GM18505 (cell line): Measurements from ENCODE around the gene ATP8A2.
"Not testable (repeated sequence)": the region's sequence is repeated elsewhere in the genome, so short reads cannot be mapped to it uniquely, and the experiment has no call there.

Experiments used
- ATAC-seq: cut with Tn5 transposase; IDR thresholded peaks from one replicate; pipeline ENCODE4 v1.9.1; 2021; ENCODE audit not compliant: unreplicated experiment
- POLR2A ChIP-seq: IDR thresholded peaks from 4 replicates; pipeline ENCODE4 v1.6.1; 2011; ENCODE audit warnings: borderline replicate concordance; ENCODE audit not compliant: insufficient read depth, insufficient read length; ENCODE audit errors: extremely low read depth

The ATP8A2 gene

DNA sequence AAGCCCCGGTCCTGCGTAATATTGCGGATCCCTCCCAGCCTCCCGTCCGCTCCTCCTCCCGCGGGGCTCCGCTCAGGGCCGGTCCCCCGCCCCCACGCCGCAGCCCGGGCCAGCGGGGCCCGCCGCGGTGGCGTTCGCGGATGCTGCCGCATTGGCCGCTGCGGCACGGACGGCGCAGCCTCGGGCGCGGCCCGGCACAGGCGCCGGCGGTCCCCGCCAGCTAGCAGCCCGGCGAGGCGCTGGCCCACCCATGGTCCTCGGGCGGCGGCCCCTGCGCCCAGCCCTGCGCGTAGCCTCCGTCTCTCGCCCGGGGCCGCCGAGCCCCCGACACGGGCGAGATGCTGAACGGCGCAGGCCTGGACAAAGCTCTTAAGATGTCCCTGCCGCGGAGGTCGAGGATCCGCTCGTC, at the start of gene ATP8A2:
ATP8A2 (plus strand) TSS at position 100 of the 409 bp plus-strand sequence; CDS start at position 339, 239 bp downstream.
- TF ChIP-seq POLR2A: no peak
- no peak for ATAC-seq

DNA sequence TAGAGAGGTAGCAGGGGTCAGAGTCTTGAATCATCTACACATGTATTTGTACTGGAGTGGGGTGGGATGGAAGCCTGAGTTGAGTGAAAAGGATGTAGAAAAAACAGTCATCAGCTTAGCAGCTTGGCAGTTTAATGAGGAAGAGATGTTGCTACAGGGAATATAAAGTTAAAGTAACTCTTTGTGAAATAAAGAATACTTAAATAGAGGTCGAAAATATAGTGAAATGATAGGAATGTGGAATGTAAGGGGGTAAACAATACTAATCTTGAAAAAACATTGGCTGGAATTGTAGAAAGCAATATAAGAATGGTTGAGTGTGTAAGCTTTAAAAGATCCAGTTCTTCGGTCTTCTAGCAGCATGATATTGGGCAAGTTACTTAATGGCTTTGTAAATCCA, 47.7 kb upstream of the ATP8A2 start:
- TF ChIP-seq POLR2A: no peak
- ATAC-seq: no peak

DNA sequence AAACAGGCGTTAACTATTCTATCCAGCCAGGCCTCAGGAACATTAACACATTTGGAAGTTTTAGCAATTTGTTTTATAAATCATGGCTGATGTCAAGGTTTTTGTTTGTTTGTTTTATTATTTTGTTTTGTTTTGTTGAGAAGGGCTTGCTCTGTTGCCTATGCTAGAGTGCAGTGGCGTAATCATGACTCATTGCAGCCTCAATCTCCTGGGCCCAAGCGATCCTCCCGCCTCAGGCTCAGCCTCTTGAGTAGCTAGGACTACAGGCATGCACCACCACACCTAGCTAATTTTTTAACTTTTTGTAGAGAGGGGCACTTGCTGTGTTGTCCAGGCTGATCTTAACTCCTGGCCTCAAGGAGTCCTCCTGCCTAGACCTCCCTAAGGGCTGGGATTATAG, 42.1 kb upstream of the ATP8A2 start:
- no peak for ATAC-seq
- no peak for TF ChIP-seq POLR2A

DNA sequence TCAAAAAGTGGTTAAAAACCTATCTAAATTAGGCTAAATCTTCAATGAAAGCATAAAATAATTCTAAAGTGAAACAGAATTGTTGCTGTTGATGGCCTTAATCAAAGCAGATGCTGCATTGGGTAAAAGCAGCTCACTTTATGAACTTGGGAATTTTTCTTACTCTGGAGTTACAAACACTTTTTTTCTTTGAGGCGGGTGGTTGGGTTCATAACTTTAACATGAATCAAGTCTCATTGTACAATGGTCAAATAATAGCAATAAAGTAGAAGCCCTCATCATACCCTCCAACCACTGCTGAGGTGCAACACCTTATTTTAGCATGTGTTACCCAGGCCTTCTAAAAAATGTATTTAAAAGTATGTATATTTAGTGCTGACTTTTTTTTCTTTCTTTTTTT, 41.2 kb upstream of the ATP8A2 start:
- no peak for ATAC-seq
- no peak for TF ChIP-seq POLR2A

DNA sequence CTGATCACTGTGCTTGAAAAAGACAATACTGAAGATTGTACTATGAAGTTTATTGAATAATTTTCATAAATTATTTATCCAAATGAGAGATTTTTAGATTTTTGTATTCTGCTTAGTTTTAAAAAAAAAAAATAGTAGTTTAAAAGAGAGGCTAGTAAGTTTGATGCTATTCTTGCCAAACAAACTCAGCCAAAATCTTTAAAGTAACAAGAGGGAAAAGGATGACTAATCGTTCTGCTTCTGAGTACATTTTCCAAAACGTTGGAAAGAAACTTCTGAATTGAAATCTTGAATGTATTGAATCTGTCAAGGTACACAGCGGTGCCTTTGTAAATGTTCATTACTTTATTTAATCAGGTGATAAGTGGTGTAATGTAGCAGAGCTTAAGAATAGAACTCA, 35.9 kb upstream of the ATP8A2 start:
- no peak for ATAC-seq
- TF ChIP-seq POLR2A: no peak

DNA sequence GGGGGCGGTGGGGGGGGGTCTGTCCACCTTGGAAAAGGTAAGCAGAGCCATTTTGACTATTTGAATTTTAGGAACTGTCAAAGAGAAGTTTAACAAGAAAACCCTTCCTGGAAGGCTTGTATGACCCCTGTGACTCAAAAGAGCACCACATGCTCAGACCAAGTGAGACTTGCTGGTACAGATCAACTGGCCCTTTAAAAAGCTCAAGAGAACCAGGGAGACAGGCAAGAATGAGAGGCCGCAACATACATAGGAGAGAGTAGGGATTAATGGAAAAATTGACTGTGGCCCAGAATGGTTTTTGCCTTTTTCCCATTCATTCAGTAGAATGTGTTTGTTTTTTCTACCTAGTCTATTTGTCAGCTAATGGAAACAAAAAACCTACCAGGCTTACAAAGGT, 26.2 kb upstream of the ATP8A2 start:
- ATAC-seq: no peak
- TF ChIP-seq POLR2A: no peak

DNA sequence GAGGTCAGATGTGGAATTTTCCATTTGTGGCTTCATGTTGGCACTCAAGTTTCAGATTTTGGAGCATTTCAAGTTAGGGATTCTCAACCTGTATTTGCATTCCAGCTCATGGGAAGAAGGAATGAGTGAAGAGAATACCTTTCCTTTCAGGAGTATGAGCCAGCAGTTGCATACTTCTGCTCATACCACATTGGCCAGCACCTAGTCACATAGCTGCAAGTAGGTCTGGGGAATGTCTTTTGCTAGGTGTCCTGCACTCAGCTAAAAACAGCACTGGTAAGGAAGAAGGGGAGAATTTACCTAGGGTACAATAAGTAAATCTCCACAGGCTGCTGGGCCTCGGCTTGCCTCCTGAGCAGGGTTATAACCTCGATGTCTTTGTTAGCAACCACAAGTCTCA, 24.6 kb upstream of the ATP8A2 start:
- TF ChIP-seq POLR2A: no peak
- ATAC-seq: no peak

DNA sequence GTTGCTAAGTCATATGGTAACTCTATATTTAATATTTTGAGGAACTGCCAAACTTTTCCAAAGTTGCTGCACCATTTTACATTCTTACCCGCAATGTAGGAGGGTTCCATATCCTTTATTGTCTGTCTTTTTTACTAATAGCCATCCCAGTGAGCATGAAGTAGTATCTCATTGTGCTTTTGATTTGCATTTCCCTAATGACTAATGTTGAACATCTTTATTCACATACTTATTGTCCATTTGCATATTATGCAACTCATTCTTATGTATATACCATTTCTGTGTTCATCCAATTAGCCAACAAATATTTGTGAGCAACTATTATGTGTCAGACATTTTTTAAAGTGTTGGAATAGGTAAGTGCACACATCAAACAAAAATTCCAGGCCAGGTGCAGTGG, 20.4 kb upstream of the ATP8A2 start:
- no peak for ATAC-seq
- no peak for TF ChIP-seq POLR2A

DNA sequence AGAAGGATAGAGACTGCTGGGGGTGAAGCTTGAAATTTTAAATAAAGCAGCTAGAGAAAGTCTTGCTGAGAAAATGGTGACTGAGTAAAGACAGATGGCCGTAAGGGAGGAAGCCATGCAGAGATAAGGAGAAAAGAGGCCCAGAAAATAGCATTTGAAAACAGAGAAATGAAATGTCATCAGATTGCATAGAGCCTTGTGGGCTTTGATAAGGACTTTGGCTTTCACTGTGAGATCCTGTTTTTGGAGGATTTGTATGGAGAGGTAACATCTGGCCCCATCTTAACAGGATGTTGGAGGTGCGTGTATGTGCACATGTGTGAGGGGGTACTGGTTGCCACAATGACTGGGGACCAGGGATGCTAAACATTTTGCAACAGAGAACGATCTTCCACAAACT, 19.5 kb upstream of the ATP8A2 start:
- no peak for ATAC-seq
- no peak for TF ChIP-seq POLR2A

DNA sequence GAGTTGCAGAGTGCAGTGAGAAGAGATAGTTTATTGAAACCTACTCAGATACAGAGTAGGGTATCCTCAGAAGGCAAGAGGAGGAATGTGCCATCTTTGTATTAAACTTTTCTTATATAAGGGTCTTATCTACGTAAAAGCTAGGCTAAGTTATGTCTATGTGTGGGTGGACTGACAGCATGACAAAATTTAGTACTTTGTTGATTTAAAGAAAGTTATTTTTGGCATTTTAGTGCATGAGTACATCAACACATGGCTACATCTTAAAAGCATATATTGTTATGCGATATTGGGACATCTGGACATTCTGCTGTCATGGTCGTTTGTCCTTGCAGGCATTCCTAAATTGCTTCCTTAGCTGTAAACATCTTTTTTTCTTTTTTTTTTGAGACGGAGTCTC, 19.0 kb upstream of the ATP8A2 start:
- no peak for ATAC-seq

DNA sequence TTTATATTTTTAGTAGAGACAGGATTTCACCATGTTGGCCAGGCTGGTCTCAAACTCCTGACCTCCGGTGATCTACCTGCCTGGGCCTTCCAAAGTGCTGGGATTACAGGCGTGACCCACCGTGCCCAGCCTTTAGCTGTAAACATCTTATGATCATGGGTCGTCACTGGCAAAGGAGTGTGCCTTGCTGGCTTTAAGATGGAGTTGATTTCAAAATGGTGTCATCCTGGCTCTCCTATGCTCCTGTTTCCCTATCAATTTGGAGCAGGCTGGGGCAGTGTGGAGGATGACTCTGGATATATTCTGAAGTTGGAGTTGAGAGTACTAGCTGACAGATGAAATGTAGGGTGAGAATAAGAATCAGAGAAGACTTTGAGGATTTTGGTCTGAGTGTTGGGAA, 18.4 kb upstream of the ATP8A2 start:
- TF ChIP-seq POLR2A: no peak
- ATAC-seq: no peak

More for the DNA sequence above, 19.0 kb upstream of the ATP8A2 start:
- TF ChIP-seq POLR2A: no peak

DNA sequence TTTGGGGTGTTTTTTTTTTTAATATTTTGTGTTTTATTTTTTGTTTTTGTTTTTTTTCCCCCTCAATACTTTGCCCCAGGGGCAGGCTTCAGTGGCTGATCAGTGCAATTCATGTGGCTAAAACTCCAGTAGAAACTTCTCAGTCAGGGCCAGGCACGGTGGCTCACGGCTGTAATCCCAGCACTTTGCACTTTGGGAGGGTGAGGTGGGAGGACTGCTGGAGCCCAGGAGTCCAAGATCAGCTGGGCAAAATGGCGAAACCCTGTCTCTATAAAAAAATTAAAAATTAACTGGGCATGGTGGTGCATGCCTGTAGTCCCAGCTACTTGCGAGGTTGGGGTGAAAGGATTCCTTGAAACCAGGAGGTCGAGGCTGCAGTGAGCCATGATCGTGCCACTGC, 17.4 kb upstream of the ATP8A2 start:
- TF ChIP-seq POLR2A: no peak
- no peak for ATAC-seq

DNA sequence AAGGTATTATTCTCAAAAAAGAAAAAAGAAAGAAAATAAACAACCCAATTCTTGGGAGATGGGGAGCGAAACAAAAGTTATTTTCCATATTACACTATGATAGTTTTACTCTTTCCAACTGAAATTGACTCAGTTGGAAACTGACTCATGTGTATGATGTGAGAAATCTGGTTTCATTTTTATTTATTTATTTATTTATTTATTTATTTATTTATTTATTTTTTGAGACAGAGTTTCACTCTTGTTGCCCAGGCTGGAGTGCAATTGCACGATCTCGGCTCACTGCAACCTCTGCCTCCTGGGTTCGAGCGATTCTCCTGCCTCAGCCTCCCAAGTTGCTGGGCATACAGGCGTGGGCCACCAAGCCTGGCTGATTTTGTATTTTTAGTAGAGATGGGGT, 11.3 kb upstream of the ATP8A2 start:
- ATAC-seq: not testable (repeated sequence)

DNA sequence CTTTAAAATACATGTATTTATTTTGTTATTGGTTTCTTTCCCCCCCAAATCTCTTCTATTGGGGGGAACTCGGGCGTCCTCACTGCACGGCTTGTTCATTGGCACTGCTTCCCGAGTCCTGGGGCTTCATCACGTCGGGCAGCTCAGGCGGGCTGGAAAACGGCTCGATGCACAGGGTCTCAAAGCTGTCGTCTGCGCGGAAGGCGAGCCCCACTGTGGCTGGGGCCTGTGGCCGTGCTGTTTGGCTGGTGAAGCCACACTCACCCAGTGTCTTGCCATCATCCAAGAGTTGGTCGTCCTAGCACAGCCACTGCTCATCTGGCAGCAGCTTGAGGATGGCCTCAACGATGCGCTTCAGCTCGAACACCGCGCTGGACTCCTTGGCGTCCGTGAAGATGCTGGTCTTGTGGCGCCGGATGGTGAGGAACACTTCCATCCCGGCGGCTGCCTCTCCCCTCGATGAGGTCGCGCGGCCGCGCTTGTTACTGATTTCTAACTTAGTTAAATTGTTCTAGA, 6.0 kb upstream of the ATP8A2 start:
- no peak for ATAC-seq
- no peak for TF ChIP-seq POLR2A

DNA sequence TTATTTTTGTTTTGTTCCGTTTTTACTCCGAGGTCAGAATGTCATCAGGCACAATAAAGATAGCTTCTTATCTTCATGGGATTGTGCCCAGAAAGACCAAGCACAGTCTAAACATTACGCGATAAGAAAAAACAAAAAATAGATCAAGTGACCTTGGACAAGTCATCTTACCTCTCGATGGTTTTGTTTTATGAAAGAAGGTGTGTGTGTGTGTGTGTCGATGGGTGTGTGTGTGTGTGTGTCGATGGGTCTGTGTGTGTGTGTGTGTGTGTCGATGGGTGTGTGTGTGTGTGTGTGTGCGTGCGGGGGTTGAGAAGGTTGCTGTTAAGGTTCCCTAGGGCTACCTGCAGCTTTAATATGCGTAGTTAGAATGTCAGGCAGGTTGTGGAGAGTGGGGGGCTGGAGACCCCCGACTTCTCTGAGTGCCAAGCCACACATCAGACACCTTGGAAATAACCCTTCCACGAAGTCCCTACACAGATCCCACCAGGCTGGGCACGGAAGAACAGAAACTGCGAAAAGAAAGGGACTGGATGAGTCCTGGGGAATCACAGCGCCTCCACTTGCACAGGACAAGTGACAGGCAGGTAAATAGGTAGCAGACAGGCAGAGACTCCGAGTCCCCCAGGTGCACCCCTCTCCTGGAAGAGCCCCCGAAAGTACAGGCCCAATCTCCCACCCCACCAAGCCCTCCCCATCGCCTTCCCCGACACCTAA, 458 bp upstream of the ATP8A2 start:
- no peak for TF ChIP-seq POLR2A
- ATAC-seq: no peak

DNA sequence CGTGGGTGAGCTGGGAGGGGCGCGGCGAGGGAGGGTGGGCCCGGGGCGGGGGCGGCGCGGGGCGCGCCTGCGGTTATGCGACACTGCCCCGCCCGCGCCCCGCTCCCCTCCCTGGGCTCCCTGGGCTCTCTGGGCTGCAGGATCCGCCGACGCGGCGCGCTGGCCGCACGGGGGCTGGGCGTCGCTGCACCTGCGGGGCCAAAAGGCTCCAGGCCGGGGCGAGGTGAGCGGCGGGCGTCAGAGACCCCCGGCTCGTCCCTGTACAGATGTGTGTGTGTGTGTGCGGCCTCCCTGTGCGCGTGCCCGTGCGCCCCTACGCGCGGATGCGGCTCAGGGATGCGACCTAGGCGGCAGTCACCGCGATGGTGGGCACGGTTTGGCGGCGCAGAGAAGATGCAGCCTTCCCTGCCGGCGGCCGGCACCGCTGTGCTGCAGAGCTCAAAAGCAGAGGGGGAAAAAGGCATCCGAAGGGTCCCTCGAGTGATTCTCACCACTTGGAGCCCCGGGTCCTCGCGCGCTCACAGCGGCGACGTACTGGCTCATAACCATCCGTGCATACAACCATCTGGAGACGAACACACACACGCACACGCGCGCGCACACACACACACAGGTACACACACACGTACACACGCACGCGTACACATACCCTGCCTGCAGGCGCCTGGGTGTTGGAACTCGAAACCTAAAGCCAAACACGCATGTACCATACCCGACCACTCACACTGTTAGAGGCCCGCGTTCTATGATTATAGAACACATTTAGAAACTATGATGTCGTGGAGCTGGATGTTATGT, 709 bp downstream of the ATP8A2 start:
- TF ChIP-seq POLR2A: no peak
- no peak for ATAC-seq
